COLO829 (cell line): ENCODE measurements around the gene TRMT10B.
A peak's percentile ranks its signal among the peaks of the same experiment; 100 is the strongest.
"Not testable (repeated sequence)": the region's sequence is repeated elsewhere in the genome, so short reads cannot be mapped to it uniquely, and the experiment has no call there.

Experiments
- DNase-seq: peaks from one replicate; pipeline ENCODE4 v3.0.0; 2012; ENCODE audit warnings: low spot score

The TRMT10B gene

DNA sequence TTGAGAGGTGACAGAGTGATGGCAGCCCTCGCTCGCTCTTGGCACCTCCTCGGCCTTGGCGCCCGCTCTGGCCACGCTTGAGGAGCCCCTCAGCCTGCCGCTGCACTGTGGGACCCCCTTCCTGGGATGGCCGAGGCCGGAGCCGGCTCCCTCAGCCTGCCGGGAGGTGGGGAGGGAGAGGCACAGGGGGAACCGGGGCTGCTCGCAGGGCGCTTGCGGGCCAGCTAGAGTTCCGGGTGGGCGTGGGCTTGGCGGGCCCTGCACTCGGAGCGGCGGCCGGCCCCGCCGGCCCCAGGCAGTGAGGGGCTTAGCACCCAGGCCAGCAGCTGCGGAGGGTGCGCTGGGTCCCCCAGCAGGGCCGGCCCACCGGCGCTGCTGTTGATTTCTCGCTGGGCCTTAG lies 1.9 kb upstream of the TRMT10B start:
- not testable (repeated sequence) for DNase-seq

DNA sequence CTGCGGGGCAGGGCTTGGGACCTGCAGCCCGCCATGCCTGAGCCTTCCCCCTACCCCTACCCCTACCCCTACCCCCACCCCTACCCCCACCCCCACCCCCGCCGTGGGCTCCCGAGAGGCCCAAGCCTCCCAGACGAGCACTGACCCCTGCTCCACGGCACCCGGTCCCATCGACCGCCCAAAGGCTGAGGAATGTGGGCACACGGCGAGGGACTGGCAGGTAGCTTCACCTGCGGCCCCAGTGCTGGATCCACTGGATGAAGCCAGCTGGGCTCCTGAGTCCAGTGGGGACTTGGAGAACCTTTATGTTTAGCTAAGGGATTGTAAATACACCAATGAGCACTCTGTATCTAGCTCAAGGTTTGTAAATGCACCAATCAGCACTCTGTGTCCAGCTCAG lies 1.5 kb upstream of the TRMT10B start:
- DNase-seq = not testable (repeated sequence)

DNA sequence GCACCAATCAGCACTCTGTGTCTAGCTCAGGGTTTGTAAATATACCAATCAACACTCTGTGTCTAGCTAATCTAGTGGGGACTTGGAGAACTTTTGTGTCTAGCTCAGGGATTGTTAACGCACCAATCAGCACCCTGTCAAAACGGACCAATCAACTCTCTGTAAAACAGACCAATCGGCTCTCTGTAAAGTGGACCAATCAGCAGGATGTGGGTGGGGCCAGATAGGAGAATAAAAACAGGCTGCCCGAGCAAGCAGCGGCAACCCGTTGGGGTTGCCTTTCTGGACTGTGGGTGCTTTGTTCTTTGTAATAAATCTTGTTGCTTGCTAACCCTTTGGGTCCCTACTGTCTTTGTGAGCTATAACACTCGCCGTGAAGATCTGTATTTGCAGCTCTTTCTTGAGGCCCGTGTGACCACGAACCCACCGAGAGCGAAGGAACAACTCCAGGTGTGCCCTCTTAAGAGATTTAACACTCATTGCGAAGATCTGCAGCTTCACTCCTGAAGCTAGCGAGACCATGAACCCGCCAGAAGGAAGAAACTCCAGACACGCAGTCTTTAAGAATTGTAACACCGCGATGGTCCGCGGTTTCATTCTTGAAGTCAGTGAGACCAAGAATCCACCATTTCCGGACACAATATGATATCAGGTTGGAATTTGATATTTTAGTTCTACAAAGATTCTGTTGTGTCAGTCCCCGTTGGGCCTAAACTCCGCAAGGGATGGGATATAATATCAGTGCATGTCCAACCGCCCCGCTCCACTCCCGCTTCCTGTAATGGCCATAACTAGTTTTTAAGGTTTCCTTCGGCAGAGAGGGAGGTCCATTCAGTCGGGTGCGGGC lies 740 bp upstream of the TRMT10B start:
- no peak for DNase-seq

DNA sequence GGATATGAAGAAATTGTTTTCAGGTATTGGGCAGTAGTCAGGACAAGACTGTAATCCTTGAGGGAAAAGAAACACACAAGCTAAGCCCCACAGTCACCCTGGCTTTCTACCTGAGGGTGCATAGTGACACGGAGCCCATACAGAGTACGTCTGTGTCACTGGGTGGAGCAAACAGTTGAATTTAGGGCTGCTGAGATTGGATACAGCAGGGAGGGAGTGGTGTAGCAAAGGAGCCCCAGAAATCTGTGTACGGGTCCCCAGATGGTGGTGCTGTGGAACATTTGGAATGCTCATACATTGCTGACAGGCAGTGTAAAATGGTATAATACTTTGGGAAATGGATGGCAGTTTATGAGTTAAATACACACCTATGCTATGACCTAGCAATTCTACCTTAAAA lies 5.1 kb downstream of the TRMT10B start:
- no peak for DNase-seq

DNA sequence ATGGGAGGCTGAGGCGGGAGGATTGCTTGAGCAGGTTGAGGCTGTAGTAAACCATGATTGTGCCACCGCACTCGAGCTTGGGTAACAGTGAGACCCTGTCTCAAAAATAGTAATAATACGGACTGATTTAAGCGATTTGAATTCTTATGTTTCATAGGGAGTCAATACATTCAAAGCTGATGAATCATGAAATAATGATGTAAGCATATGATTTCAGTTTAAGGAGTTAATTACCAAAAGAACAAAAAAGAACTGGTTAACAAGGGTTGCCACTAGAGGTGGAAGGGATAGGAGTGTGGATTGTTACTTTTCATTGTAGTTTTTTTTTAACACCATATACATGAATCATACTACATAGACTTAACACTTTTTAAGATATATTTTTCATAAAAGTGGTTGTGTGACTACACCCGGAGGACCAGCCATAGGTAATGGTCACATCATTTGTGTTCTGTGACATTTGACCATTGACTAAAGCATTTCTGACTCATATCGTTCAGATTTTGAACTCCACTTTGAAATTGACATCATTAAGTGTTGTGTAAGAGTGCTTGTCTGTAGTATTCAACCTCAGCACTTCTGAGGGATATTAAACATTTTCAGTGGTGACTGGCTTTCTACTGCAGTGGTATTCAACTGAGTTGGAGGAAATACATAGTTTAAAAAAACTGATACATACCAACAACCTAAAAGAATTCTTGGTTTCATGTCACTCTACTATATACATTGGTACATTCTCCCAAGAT lies 7.0 kb downstream of the TRMT10B start:
- DNase-seq = no peak

DNA sequence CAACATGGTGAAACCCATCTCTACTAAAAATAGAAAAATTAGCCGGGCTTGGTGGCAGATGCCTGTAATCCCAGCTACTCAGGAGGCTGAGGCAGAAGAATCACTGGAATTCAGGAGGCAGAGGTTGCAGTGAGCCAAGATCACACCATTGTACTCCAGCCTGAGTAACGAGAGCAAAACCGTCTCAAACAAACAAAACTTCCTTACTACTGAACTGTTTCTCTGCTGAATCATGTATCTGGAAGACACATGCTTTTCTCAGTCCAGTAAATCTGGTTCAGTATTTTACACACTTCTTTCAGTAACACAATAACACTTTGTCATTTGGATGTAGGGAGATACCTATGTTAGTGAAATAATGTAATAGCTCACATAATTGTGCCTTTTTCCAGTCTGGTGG lies 7.9 kb downstream of the TRMT10B start:
- no peak for DNase-seq

DNA sequence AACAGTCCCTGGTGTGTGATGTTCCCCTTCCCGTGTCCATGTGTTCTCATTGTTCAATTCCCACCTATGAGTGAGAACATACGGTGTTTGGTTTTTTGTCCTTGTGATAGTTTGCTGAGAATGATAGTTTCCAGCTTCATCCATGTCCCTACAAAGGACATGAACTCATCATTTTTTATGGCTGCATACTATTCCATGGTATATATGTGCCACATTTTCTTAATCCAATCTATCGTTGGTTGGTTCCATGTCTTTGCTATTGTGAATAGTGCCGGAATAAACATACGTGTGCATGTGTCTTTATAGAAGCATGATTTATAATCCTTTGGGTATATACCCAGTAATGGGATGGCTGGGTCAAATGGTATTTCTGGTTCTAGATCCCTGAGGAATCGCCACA lies 11.7 kb downstream of the TRMT10B start:
- not testable (repeated sequence) for DNase-seq

DNA sequence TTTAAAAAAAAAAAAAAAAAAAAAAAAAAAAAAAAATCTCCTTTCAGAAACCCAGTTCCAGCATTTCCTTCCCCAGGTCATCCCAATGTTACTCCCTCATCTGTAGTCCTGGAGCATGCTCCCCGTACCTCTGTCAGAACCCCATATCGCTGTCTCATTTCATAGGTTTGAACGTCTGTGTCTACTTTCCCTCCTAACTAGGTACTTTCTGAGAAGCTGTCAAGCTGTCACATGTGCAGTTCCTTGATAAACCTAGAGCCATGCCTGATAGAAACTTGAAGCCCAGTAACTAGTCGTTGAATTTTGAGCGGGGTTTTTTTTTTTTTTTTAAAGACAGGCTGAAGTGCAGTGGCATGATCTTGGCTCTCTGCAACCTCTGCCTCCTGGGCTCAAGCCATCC lies 15.7 kb downstream of the TRMT10B start:
- DNase-seq = no peak

DNA sequence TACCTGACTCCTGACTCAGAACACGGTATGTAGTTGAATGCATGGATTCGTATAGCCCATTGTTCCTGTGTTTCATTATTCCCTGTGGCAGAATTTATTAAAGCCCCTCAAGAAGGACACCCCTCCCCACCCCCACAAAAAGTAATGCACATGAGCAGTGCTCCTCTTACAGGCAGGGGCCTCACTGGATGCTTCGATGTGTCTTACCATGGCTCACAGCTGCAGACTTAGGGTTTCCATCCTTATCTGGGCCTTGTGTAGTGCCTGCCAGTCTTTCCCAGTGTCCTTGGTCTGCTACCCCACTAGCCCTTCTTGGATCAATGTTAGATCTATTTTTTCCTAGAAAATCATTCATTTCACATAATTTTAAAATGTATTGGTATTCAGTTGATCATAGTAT lies 16.4 kb downstream of the TRMT10B start:
- DNase-seq = no peak

DNA sequence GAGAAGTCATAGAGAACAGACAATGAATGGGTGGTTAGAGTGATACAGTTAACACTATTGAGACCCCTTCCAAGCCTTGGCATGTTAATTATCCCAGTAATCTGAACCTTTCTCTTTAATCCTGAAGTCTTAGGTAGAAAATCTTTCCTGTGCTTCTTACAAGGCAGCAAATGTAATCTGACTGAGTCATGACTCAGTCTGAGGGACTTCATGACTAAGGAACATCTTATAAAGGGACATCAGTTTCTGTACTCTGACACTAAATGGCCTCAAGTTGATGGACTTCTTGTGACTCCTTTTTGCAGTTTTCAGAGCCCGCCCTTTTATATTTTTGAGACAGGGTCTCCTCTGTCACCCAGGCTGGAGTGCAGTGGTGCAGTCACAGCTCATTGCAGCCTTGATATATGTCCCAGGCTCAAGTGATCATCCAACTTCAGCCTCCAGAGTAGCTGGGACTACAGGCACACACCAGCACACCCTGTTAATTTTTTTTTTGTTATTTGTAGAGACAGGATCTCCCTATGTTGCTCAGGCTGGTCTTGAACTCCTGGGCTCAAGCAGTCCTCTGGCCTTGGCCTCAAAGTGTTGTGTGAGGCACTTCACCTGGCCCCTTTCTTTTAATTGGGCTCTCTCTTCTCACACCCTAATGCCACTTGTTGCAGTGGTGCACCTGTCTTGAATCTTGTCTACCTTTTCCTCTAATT lies 21.8 kb downstream of the TRMT10B start:
- no peak for DNase-seq

DNA sequence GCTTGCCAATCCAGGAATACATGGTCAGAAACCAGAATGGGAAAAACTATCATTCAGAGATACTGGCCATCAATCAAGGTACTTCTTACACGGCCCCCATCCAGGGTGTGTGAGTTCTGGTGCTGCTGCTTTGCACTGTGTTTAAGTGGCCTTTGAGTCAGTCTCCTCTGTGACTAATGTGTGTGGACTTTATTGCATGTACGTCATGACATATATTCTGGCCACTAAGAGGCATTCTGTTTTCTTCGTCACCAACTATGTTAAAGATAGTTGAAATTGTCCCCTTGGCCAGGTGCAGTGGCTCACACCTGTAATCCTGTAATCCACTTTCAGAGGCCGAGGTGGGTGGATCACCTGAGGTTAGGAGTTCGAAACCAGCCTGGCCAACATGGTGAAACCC lies 22.7 kb downstream of the TRMT10B start:
- DNase-seq = no peak

DNA sequence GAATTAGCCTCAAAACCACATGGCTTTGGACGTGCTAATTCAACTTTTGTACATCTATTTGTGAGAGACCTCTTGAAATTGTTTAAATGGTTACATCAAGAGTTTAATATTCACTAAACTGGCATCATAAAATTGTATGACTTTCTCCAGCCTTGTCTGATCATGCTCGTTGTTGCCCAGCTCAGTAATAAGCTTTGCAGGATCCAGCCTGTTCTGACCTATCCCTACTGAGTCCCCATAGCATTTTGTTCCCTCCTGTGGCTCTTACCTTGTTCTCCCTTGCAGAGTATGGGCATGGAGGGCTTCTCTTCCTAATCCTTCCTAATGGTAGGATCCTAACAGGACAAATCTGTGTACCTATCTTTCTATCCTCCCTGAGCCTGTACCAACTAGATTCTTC lies 24.9 kb downstream of the TRMT10B start:
- no peak for DNase-seq

DNA sequence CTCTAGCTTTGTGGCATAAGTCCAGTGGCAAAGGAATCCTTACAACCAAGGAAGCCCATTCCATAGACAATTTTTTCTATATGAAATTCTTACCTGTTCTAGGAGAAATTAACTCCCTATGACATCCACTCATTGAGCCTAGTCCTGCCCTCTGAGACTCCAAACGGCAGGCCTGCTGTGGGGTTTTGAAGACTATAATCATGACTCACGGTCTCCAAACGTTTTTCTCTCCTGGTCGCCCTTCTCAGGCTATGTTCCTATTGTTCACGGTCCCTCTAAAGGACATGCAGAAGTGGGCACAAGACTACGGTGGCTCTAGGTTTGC lies 30.6 kb downstream of the TRMT10B start:
- DNase-seq = no peak

DNA sequence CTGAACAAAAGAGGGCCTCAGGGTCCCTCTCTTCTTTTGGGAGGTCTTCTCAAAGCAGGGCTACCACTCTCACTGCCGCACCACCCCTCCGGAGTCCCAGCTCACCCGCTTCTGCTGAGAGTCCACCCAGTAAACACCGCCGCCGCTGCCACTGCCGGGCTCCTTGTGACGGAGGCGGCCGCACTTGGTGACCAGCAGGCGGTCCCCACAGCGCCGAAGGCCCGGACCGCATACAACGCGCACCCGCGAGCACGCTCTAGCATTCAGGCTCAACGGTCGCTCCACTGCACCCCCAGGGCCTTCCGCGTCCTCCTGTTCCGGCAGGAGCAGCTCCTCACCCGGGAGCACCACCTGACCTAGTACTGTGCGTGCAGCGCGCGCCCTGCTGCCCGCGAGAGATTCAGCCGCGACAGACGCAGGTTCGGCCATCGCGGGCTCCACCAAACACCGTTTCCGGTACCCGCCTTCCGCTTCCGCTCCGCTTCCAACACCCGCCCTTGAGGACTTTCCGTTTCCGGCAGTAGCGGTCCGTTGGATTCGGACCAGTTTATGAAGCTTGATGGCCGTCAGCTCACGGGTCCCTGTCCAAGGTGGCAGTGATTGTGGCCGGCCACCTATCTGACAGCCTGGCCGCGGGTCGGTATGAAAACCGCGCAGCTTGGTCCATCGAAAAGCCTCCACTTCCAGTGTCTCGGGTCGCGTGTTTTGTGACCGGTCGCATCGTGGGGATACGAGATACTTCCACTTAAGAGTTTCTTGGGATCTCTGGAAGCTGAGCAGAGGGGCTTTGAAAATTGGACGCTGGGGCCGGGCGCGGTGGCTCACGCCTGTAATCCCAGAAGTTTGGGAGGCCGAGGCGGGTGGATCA lies 31.2 kb downstream of the TRMT10B start, which contains the start of gene EXOSC3:
Gene EXOSC3 (minus strand): TSS at position 449 of the 868 bp plus-strand sequence. CDS start 20 bp downstream, at position 429.
- DNase-seq = peak; percentile 98

DNA sequence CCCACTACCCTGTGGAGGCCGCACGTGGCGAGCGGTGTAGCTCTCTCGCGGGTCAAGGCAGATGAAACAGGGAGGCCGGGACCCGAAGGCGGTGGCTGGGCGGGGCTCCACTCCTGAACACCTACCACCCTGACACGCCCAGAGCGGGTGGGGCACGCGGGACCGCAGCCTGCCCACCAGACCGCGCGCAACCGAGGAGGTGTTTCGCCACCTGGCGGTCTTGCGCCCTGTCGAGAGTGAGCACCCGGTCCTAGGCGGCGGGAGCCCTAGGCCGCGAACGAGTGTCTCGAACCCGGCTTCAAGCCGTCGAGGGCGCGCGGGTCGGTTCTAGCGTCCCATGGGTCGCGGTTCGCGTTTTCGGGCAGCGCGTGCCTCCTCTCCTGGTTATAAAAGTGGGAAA lies 33.5 kb downstream of the TRMT10B start:
- no peak for DNase-seq

DNA sequence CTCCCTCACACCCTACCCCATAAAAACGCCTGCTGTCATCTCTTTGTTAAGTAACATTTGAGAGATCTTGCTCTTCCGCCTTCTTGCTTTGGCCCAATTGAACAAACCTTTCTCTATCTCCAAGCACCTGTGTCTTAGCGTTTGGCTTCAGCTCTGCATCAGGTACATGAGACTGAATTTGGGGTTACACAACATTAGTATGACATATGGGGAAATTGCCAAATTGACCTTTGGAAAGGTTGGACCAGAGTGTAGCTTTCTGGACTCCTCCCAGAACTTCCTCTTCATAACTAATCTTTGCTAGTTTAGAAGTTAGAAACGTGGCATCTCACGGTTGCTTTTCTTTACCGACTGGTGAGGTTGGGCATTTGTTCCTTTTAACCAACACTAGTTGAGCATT lies 34.7 kb downstream of the TRMT10B start:
- no peak for DNase-seq

DNA sequence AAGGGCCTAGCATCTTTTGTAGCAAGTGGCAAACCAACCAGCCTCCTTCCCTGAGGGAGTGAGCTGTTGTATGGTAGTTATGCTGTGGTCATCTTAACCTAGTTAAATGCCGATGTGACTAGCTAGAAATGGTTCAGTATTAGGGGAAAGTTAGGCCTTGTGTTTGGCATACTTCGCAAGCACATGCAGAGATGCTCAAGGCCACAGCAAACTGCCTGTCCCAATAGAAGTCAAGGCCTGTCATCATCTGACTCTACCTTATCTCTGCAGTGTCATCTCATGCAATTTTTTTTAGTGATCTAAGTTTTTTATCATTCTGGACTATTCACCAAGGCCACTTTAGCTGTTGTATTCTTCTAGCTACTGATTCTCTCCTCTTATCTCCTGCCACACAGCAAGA lies 36.5 kb downstream of the TRMT10B start:
- DNase-seq = no peak

DNA sequence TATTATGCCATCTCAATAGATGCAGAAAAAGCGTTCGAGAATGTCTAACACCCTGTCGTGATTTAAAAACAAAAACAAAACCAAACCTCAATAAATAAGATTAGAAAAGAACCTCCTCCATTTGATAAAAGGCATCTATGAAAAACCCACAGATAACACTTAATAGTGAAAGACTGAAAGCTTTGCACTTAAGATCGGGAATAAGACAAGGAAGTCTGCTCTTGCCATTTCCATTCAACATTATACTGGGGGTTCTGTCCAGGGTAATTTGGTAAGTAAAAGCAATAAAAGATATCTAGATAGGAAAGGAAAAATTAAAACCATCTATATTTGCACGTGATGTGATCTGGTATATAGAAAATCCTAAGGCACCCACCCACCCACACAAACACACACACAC lies 38.5 kb downstream of the TRMT10B start:
- no peak for DNase-seq

DNA sequence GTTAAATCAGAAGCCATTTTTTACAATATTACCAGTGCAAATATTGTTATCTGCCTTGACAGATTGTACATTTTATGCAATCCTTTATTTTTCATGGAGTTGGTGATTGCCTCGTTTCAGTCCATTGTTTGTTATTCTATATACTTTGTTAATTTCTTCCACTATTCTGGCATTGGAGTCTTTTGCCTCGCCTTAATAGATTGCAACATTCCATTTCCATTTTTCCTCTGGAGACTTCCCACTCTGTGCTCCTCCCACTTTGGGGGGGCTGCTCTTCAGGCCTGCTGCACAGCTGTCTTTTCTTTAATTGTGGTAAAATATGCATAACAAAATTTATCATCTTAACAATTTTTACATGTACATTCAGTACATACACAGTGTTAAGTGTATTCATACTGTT lies 42.6 kb downstream of the TRMT10B start:
- DNase-seq = no peak

DNA sequence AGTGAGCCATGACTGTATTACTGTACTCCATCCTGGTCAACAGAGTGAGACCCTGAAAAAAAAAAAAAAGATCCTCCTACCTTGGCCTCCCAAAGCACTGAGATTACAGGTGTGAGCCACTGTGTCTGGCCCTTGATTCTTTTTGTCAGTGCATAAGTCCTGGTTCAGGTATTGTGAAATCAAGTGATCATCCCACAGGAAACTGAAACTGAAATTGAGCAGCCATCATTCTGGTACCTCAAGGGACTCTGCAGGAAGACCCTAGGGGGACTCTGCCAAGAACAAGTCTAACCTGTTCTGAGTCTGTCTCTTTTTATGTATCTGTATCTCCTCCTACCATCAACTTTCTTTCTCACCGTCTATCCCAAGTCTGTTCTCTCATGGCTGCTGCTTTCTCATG lies 45.1 kb downstream of the TRMT10B start:
- DNase-seq = no peak

DNA sequence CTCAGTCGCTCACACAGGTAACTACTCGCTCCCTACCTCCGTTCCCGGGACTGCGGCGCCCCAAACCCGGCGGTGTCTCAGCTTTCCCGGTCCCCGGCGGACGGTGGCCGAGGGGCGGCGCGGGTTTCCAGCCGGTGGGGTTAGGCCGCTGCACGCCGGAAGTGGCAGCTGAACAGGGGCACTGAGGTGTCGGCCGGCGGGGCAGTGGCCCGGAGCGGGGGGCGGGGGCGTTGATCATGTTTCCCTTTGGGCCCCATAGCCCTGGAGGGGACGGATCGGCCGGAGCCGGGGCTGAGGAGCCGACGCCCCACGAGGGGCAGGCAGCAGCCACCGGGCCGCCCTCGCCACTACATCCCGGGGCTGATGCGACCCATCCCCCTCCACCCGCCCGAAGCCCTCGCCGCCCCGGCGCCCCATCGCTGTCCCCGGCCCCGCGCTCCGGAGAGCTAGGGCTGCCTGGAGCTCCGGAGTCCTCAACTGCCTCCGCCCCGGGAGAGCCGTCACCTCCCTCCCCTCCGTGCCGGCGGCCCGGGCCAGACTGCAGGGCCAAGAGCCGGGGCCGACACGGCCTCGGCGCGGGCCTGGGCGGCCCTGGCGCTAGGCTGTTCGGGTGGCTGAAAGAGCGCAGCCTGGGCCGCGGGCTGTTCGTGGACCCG lies 47.2 kb downstream of the TRMT10B start, which contains the start of gene DCAF10:
Gene DCAF10 (plus strand): TSS at position 167 of the 656 bp plus-strand sequence. CDS start 70 bp downstream, at position 237.
- peak; percentile 53 for DNase-seq
